HepG2 (cell line): ENCODE measurements around the gene CDC34. TPM values are rescaled to one million over a fixed set of nuclear protein-coding genes. Genes with fewer than 3 reads are reported as not detected.
A peak's percentile ranks its signal among the peaks of the same experiment; 100 is the strongest.

Source experiments
- ATF7-NPFF ChIP-seq: sonication (generic); formaldehyde crosslinking; IDR thresholded peaks from 2 replicates; pipeline ENCODE4 v1.8.1; 2023; ENCODE audit warnings: mild to moderate bottlenecking, low read depth, missing genetic modification reagents, moderate library complexity
- BRD4 ChIP-seq: sonication (generic); formaldehyde crosslinking; IDR thresholded peaks from 2 replicates; pipeline ENCODE4 v1.4.0; 2020; ENCODE audit warnings: missing genetic modification reagents
- ETV6 ChIP-seq: sonication (generic); formaldehyde crosslinking; conservative IDR thresholded peaks from 2 replicates; pipeline ENCODE4 v1.4.0; 2020; ENCODE audit warnings: missing genetic modification reagents
- FOXA3 ChIP-seq: IDR thresholded peaks from 2 replicates; pipeline ENCODE4 v1.6.1; 2016; ENCODE audit warnings: missing genetic modification reagents, missing compliant biosample characterization
- FOXK1 ChIP-seq: sonication (generic); formaldehyde crosslinking; IDR thresholded peaks from 2 replicates; pipeline ENCODE4 v1.4.0; 2020; ENCODE audit warnings: low read depth, missing genetic modification reagents, borderline replicate concordance
- HDAC6 ChIP-seq: fragments of 200-600 bp; sonication (generic); IDR thresholded peaks from 2 replicates; pipeline ENCODE4 v1.7.0; 2017; ENCODE audit warnings: mild to moderate bottlenecking, antibody characterized with exemption, low read length, low read depth
- HIC2 ChIP-seq: sonication (generic); formaldehyde crosslinking; IDR thresholded peaks from 2 replicates; pipeline ENCODE4 v1.9.0; 2022; ENCODE audit warnings: low read depth, missing genetic modification reagents
- KAT7 ChIP-seq: IDR thresholded peaks from 2 replicates; pipeline ENCODE4 v1.6.1; 2018; ENCODE audit warnings: borderline replicate concordance, missing compliant biosample characterization
- KAT8 ChIP-seq: IDR thresholded peaks from 2 replicates; pipeline ENCODE4 v1.6.1; 2016; ENCODE audit warnings: missing genetic modification reagents, missing compliant biosample characterization
- KDM5B ChIP-seq: sonication (generic); formaldehyde crosslinking; IDR thresholded peaks from 2 replicates; pipeline ENCODE4 v1.4.0; 2020; ENCODE audit warnings: missing genetic modification reagents, mild to moderate bottlenecking, borderline replicate concordance
- MED8 ChIP-seq: sonication (generic); formaldehyde crosslinking; IDR thresholded peaks from 2 replicates; pipeline ENCODE4 v1.8.1; 2023; ENCODE audit warnings: mild to moderate bottlenecking, missing genetic modification reagents; ENCODE audit not compliant: insufficient replicate concordance
- MEIS1 ChIP-seq: sonication (generic); formaldehyde crosslinking; IDR thresholded peaks from 2 replicates; pipeline ENCODE4 v1.9.0; 2021; ENCODE audit warnings: mild to moderate bottlenecking, missing genetic modification reagents, moderate library complexity, borderline replicate concordance
- MXI1 ChIP-seq: IDR thresholded peaks from 3 replicates; pipeline ENCODE4 v1.6.1; 2012; ENCODE audit warnings: low read depth, low read length, inconsistent platforms, borderline replicate concordance
- SALL1 ChIP-seq: sonication (generic); formaldehyde crosslinking; IDR thresholded peaks from 2 replicates; pipeline ENCODE4 v1.8.0; 2022; ENCODE audit warnings: mild to moderate bottlenecking, missing genetic modification reagents
- SALL2 ChIP-seq: sonication (generic); formaldehyde crosslinking; IDR thresholded peaks from 2 replicates; pipeline ENCODE4 v1.8.1; 2023; ENCODE audit warnings: mild to moderate bottlenecking, missing genetic modification reagents, inconsistent platforms
- SOX13 ChIP-seq, 3 experiments: fragments of 450-650 bp in 1 of 3; sonication (generic) in 1 of 3; formaldehyde crosslinking in 1 of 3; IDR thresholded peaks in 2 of 3; conservative IDR thresholded peaks in 1 of 3; 2 replicates each; pipeline versions ENCODE4 v1.5.0 to v1.6.1; 2016 to 2020; ENCODE audit warnings: antibody characterized with exemption in 1 of 3, mild to moderate bottlenecking in 1 of 3, missing compliant biosample characterization in 1 of 3, missing genetic modification reagents in 1 of 3, moderate library complexity in 1 of 3
- ZBTB33 ChIP-seq: sonication (generic); formaldehyde crosslinking; IDR thresholded peaks from 2 replicates; pipeline ENCODE4 v1.4.0; 2020; ENCODE audit warnings: missing genetic modification reagents
- ZFYVE20 ChIP-seq: sonication (generic); formaldehyde crosslinking; IDR thresholded peaks from 2 replicates; pipeline ENCODE4 v1.8.0; 2023; ENCODE audit warnings: low read depth, mild to moderate bottlenecking, moderate library complexity, missing genetic modification reagents, borderline replicate concordance
- ZNF264 ChIP-seq: sonication (generic); formaldehyde crosslinking; IDR thresholded peaks from 2 replicates; pipeline ENCODE4 v1.4.0; 2020; ENCODE audit warnings: missing genetic modification reagents
- ZNF335 ChIP-seq: sonication (generic); formaldehyde crosslinking; IDR thresholded peaks from 2 replicates; pipeline ENCODE4 v1.4.0; 2020; ENCODE audit warnings: missing genetic modification reagents
- ZNF547 ChIP-seq: sonication (generic); formaldehyde crosslinking; IDR thresholded peaks from 2 replicates; pipeline ENCODE4 v1.5.1; 2020; ENCODE audit warnings: mild to moderate bottlenecking, missing genetic modification reagents
- ZNF558 ChIP-seq: sonication (generic); formaldehyde crosslinking; IDR thresholded peaks from 2 replicates; pipeline ENCODE4 v1.9.0; 2022; ENCODE audit warnings: mild to moderate bottlenecking, missing genetic modification reagents, borderline replicate concordance
- ZNF589 ChIP-seq: sonication (generic); formaldehyde crosslinking; conservative IDR thresholded peaks from 2 replicates; pipeline ENCODE4 v1.8.0; 2022; ENCODE audit warnings: mild to moderate bottlenecking, moderate library complexity, missing genetic modification reagents
- ZNF776 ChIP-seq: sonication (generic); formaldehyde crosslinking; IDR thresholded peaks from 2 replicates; pipeline ENCODE4 v1.4.0; 2020; ENCODE audit warnings: mild to moderate bottlenecking, missing genetic modification reagents
- polyA plus RNA-seq, 8 experiments: library from polyadenylated mRNA; depleted of rRNA in 3 of 8; stranded (reverse) in 7 of 8; unstranded in 1 of 8; fragments of >200 nt; fragmentation: Illumina TruSeq in 4 of 8; extraction: Trizol in 4 of 8; gene quantifications; 2 replicates each; pipeline versions ENCODE4 v1.2.1 to v1.2.3, GENCODE V29; 2011 to 2016; ENCODE audit warnings: low read depth in 4 of 8, missing spikeins in 1 of 8, mixed read lengths in 1 of 8; ENCODE audit not compliant: insufficient read depth in 1 of 8
- total RNA-seq, 5 experiments: library from RNA; depleted of rRNA; stranded (reverse); fragments of >200 nt; fragmentation: Illumina TruSeq; extraction: Trizol; gene quantifications; 2 replicates each; pipeline ENCODE4 v1.2.3, GENCODE V29; 2016; ENCODE audit warnings: low read depth in 1 of 5
- TF ChIP-seq, protein P1 (sequence below): sonication (generic); formaldehyde crosslinking; IDR thresholded peaks from 2 replicates; pipeline ENCODE4 v1.8.1; 2022; ENCODE audit warnings: mild to moderate bottlenecking, missing genetic modification reagents

CDC34 gene
- total and polyA plus RNA-seq, 2 of the 13 experiments (the other 11 are each of a cell fraction or from before 2014, with no cell fraction given) = 138 to 150 TPM

GRCh38 chr19:584240-585001 lies 52.9 kb downstream of the CDC34 start (continued):
- peak; percentile 82 for TF ChIP-seq HIC2 (CRISPR knock-in tag)
- TF ChIP-seq KAT8 (CRISPR knock-in tag) = peak; percentile 47; the same call in 1 of the 2 replicates
- peak; percentile 59; the same call in 1 of the 2 replicates for TF ChIP-seq KDM5B (CRISPR knock-in tag)
- TF ChIP-seq FOXK1 (CRISPR knock-in tag) = peak; percentile 33; the same call in 1 of the 2 replicates
- peak; percentile 46 for TF ChIP-seq FOXA3 (CRISPR knock-in tag)
- no peak for TF ChIP-seq ZNF264 (CRISPR knock-in tag)
- no peak for TF ChIP-seq BRD4 (CRISPR knock-in tag)
- peak; percentile 27; the same call in 1 of the 2 replicates for TF ChIP-seq ZNF776
- TF ChIP-seq ZNF558 (CRISPR knock-in tag) = 0 out of 2 replicates have a peak, but pooled peaks have one; percentile 52
- TF ChIP-seq SOX13 (IDR thresholded peaks at IDR 0.05) = no peak
- TF ChIP-seq SOX13 (CRISPR knock-in tag; conservative IDR thresholded peaks at IDR 0.05 in 1 of 2, IDR thresholded peaks at IDR 0.05 in 1 of 2) = peak in 1 of 2 experiments; percentile 24; a peak in 1 of 4 replicates
- TF ChIP-seq MED8 = peak; percentile 39
- TF ChIP-seq, protein P1, sequence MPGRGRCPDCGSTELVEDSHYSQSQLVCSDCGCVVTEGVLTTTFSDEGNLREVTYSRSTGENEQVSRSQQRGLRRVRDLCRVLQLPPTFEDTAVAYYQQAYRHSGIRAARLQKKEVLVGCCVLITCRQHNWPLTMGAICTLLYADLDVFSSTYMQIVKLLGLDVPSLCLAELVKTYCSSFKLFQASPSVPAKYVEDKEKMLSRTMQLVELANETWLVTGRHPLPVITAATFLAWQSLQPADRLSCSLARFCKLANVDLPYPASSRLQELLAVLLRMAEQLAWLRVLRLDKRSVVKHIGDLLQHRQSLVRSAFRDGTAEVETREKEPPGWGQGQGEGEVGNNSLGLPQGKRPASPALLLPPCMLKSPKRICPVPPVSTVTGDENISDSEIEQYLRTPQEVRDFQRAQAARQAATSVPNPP (CRISPR knock-in tag) = no peak
- TF ChIP-seq ZNF547 (CRISPR knock-in tag) = peak; percentile 72; the same call in 1 of the 2 replicates
- 0 out of 2 replicates have a peak, but pooled peaks have one; percentile 24 for TF ChIP-seq ATF7-NPFF (CRISPR knock-in tag)
- peak; percentile 80; the same call in 1 of the 2 replicates for TF ChIP-seq SALL2 (CRISPR knock-in tag)
- TF ChIP-seq ZNF589 (CRISPR knock-in tag) = no peak
- TF ChIP-seq SALL1 (CRISPR knock-in tag) = peak; percentile 66; the same call in 1 of the 2 replicates
- TF ChIP-seq MEIS1 = 0 out of 2 replicates have a peak, but pooled peaks have one; percentile 28
- TF ChIP-seq KAT7 (CRISPR knock-in tag) = peak; percentile 49; the same call in 1 of the 2 replicates
- TF ChIP-seq HDAC6 = no peak
- TF ChIP-seq ZNF335 (CRISPR knock-in tag) = no peak
- peak; percentile 56; the same call in 1 of the 3 replicates for TF ChIP-seq MXI1
- TF ChIP-seq ZBTB33 = peak; percentile 65
- TF ChIP-seq ETV6 = no peak
- TF ChIP-seq ZFYVE20 = no peak
